Natural killer cell (primary cell): ENCODE results near the gene KDM3A. TPM values are rescaled to one million over a fixed set of nuclear protein-coding genes. Genes with fewer than 3 reads are reported as not detected.

Source experiments
- ATAC-seq, 3 donors: fragments of 150-1000 bp in 2 of 3; fragments of 200-7000 bp in 1 of 3; cut with Tn5 transposase; 1 replicate in 1 of 3; 2 replicates in 2 of 3; pipeline ENCODE4 v1.10.0; 2021; ENCODE audit warnings: mild to moderate bottlenecking in 2 of 3, moderate library complexity in 2 of 3
- DNase-seq, 2 donors: peaks; one replicate each; pipeline versions ENCODE4 v3.0.0 to v3.0.0-alpha.2; 2013 to 2021; ENCODE audit warnings: mixed read lengths in 1 of 2
- H3K27ac ChIP-seq: one replicate; pipeline ENCODE4 v1.5.1; 2013; ENCODE audit warnings: mild to moderate bottlenecking, low read length
- H3K27me3 ChIP-seq: one replicate; pipeline ENCODE4 v1.6.1; 2013; ENCODE audit warnings: low read length; ENCODE audit not compliant: control insufficient read depth, insufficient read depth
- H3K36me3 ChIP-seq: one replicate; pipeline ENCODE4 v1.6.1; 2013; ENCODE audit warnings: low read length; ENCODE audit not compliant: control insufficient read depth, insufficient read depth
- H3K4me1 ChIP-seq: one replicate; pipeline ENCODE4 v1.6.1; 2013; ENCODE audit warnings: low read length; ENCODE audit not compliant: control insufficient read depth, insufficient read depth
- H3K4me3 ChIP-seq: one replicate; pipeline ENCODE4 v1.5.1; 2013; ENCODE audit warnings: low read length
- H3K9me3 ChIP-seq: one replicate; pipeline ENCODE4 v1.6.1; 2013; ENCODE audit warnings: low read length; ENCODE audit not compliant: control insufficient read depth, insufficient read depth
- H3K27ac Mint-ChIP-seq, 2 donors: one replicate each; pipeline ENCODE4 v1.8.0; 2022; ENCODE audit warnings: mild to moderate bottlenecking in 2 of 2, mixed read lengths in 2 of 2, moderate library complexity in 1 of 2
- H3K27me3 Mint-ChIP-seq, 2 donors: one replicate each; pipeline ENCODE4 v1.8.0; 2022; ENCODE audit warnings: low read depth in 2 of 2, mixed read lengths in 2 of 2
- H3K36me3 Mint-ChIP-seq: one replicate; pipeline ENCODE4 v1.8.0; 2022; ENCODE audit warnings: mixed read lengths
- H3K4me1 Mint-ChIP-seq, 2 donors: one replicate each; pipeline ENCODE4 v1.8.0; 2022; ENCODE audit warnings: mixed read lengths in 2 of 2
- H3K4me3 Mint-ChIP-seq: one replicate; pipeline ENCODE4 v1.8.0; 2022; ENCODE audit warnings: mild to moderate bottlenecking, moderate library complexity, mixed read lengths
- H3K9me3 Mint-ChIP-seq, 2 donors: one replicate each; pipeline ENCODE4 v1.8.0; 2022; ENCODE audit warnings: mixed read lengths in 2 of 2
- CTCF ChIP-seq: fragments of 200-600 bp; IDR thresholded peaks from one replicate; pipeline ENCODE4 v1.8.0; 2022; ENCODE audit warnings: antibody characterized with exemption
- WGBS: methylation state at CpG from one replicate; pipeline ENCODE4 v1.1.7; 2013; ENCODE audit warnings: missing lambda C conversion rate; ENCODE audit not compliant: insufficient coverage; 5-methylcytosine and 5-hydroxymethylcytosine counted together
- intact Hi-C: fragments of 100-400 bp; cut with micrococcal nuclease; formaldehyde crosslinking; loops from one replicate; pipeline ENCODE4 v1.14.2; 2022
- total RNA-seq, 4 donors: library from RNA; stranded (reverse); fragments of 120-200 nt in 1 of 4; gene quantifications; one replicate each; pipeline versions ENCODE4 v1.2.3 to v1.2.4, GENCODE V29; 2013 to 2022

Gene KDM3A
- total RNA-seq, 3 donors from 2014 or later (not counting 1 experiment from before 2014, with no cell fraction given), result 172 to 195 (median 188) TPM

DNA sequence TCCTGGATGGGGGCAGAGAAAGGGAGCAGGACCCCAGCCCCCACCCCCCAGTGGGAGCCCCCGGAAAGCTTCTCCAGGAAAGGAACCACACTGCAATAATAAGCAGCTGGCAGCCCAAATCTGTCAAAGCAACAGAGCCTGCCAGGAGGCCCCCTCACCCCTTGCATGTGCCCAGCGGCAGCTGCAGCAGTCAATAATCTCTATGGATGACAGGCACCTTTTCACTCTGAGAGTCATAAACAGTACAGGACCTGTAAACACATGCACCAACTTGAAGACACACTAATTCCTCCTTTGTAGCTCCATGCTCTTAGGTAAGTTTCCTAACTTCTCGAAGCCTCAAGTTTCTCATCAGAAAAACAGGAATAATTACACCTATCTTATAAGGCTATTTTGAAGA lies 26.2 kb upstream of the KDM3A start:
- Histone ChIP-seq H3K4me1 (peaks cover 2% of the 10 kb centered on the region), H3K27me3 (peaks cover 10% of the 10 kb centered on the region), H3K27ac (no peak overlapping the region), H3K36me3 (no peaks in the 10 kb centered on the region), H3K9me3 (no peaks in the 10 kb centered on the region), H3K4me3 (no peak overlapping the region)
- no peak overlapping the region for H3K4me3 Mint-ChIP-seq
- DNase-seq (no peak), ATAC-seq (no peak)
- H3K27me3 Mint-ChIP-seq, result peaks cover 40 to 58% of the 10 kb centered on the region in 2 donors
- no peak overlapping the region for H3K27ac Mint-ChIP-seq
- 50% methylated on average over 3 of the region's 3 CpGs for WGBS
- intact Hi-C loops, result no loop called here
- no peak for TF ChIP-seq CTCF
- peaks cover 0 to 3% of the 10 kb centered on the region in 2 donors for H3K9me3 Mint-ChIP-seq
- H3K4me1 Mint-ChIP-seq, result peaks cover 0 to 7% of the 10 kb centered on the region in 2 donors
- no peaks in the 10 kb centered on the region for H3K36me3 Mint-ChIP-seq

DNA sequence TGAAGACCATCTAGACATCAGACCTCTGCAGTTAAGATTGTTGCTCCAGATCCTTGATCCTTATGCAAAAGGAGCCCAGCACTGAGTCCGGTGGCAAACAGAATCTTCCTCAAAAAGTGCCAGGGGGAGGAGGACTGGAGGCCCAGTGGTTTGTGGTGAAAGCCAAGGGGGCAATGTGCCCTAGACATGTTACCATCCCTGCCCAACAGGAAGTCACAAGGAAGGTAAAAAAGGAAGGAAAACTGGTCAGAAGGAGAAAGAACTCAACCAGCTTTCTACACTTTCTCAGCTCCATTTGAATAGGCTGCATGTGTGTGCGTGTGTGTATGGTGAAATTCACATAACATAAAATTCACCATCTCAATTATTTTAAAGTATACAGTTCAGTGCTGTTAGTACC lies 25.0 kb upstream of the KDM3A start:
- Mint-ChIP-seq H3K9me3 (peaks cover 0 to 3% of the 10 kb centered on the region in 2 donors), H3K27me3 (peaks cover 46 to 60% of the 10 kb centered on the region in 2 donors), H3K36me3 (no peaks in the 10 kb centered on the region), H3K4me1 (peaks cover 0 to 7% of the 10 kb centered on the region in 2 donors), H3K4me3 (no peak overlapping the region), H3K27ac (no peak overlapping the region)
- Histone ChIP-seq H3K9me3 (no peaks in the 10 kb centered on the region), H3K36me3 (no peaks in the 10 kb centered on the region), H3K4me1 (peaks cover 2% of the 10 kb centered on the region), H3K27ac (no peak overlapping the region), H3K4me3 (no peak overlapping the region), H3K27me3 (peaks cover 8% of the 10 kb centered on the region)
- no peak for DNase-seq
- ATAC-seq, result no peak
- intact Hi-C loops, result no loop called here
- 27% methylated on average over 1 of the region's 2 CpGs for WGBS
- no peak for TF ChIP-seq CTCF

DNA sequence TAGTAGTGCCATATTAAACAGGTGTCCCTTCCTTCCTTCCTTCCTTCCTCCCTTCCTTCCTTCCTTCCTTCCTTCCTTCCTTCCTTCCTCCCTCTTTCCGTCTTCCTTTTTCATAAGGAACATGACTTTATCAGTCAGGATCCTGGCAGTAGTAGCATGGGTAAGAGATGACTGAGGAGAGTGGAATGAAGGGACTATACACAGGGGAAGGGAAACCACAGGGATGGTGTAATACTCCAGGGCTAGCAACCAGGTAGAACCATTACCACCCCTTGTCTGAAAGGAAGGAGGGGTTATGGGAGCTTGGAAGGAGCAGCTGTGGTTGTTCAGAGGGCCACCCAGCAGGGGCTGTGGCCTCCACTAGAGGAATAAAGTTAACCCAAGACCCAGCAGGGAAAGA lies 23.2 kb upstream of the KDM3A start:
- H3K36me3 ChIP-seq, result no peaks in the 10 kb centered on the region
- no peaks in the 10 kb centered on the region for H3K36me3 Mint-ChIP-seq
- H3K9me3 ChIP-seq, result no peaks in the 10 kb centered on the region
- peaks cover 0 to 7% of the 10 kb centered on the region in 2 donors for H3K4me1 Mint-ChIP-seq
- no peak overlapping the region for H3K4me3 Mint-ChIP-seq
- no peak for TF ChIP-seq CTCF
- H3K27ac ChIP-seq, result no peak overlapping the region
- no peak overlapping the region for H3K4me3 ChIP-seq
- H3K27me3 Mint-ChIP-seq, result peaks cover 43 to 55% of the 10 kb centered on the region in 2 donors
- WGBS, result no CpG with 5 or more reads among the region's 1 CpG
- intact Hi-C loops, result no loop called here
- H3K9me3 Mint-ChIP-seq, result no peaks in the 10 kb centered on the region
- no peak for DNase-seq
- ATAC-seq, result no peak
- H3K4me1 ChIP-seq, result peaks cover 2% of the 10 kb centered on the region
- peaks cover 3% of the 10 kb centered on the region for H3K27me3 ChIP-seq
- H3K27ac Mint-ChIP-seq, result no peak overlapping the region

DNA sequence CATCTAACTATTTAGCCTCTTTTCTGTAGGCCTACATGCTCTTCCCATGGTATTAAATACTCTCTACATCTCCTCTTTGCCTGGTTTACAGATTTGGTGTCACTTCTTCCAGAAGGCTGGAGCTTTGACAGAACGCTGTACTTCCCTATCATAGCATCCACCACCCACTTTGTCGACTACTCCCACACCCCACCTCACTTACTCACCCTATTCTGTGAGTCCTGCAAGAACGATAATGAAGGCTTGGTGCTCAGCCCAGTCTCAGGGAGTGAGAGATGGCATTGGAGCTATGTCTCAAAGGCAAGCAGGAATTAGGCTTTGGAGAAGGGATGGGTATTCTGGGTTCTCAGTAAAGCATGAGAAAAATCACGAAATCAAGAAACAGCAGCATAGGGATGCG lies 20.3 kb upstream of the KDM3A start:
- no peak overlapping the region for H3K4me3 Mint-ChIP-seq
- no peaks in the 10 kb centered on the region for H3K36me3 Mint-ChIP-seq
- no peaks in the 10 kb centered on the region for H3K4me1 Mint-ChIP-seq
- Histone ChIP-seq H3K4me3 (no peak overlapping the region), H3K9me3 (no peaks in the 10 kb centered on the region), H3K27me3 (peaks cover 7% of the 10 kb centered on the region), H3K27ac (no peak overlapping the region), H3K36me3 (no peaks in the 10 kb centered on the region), H3K4me1 (no peaks in the 10 kb centered on the region)
- no peaks in the 10 kb centered on the region for H3K9me3 Mint-ChIP-seq
- WGBS, result 91% methylated on average over 5 of the region's 5 CpGs
- intact Hi-C loops, result no loop called here
- H3K27ac Mint-ChIP-seq, result no peak overlapping the region
- DNase-seq (no peak), ATAC-seq (no peak)
- TF ChIP-seq CTCF, result no peak
- peaks cover 45 to 55% of the 10 kb centered on the region in 2 donors for H3K27me3 Mint-ChIP-seq
